IPS DF 6.9 (cell line): ENCODE data around the gene VPS9D1.

Source experiments
- DNase-seq: peaks from one replicate; pipeline ENCODE4 v3.0.0-alpha.2; 2013; ENCODE audit warnings: low read depth, low spot score
- H3K27ac ChIP-seq: one replicate; pipeline ENCODE4 v1.5.1; 2013; ENCODE audit warnings: low read length, control low read depth
- H3K27me3 ChIP-seq: 2 replicates; pipeline ENCODE4 v1.6.1; 2013; ENCODE audit warnings: mild to moderate bottlenecking, low read length; ENCODE audit not compliant: control insufficient read depth, insufficient read depth
- H3K36me3 ChIP-seq: 2 replicates; pipeline ENCODE4 v1.6.1; 2013; ENCODE audit warnings: low read length; ENCODE audit not compliant: control insufficient read depth, insufficient read depth
- H3K4me1 ChIP-seq: 2 replicates; pipeline ENCODE4 v1.6.1; 2013; ENCODE audit warnings: low read length; ENCODE audit not compliant: control insufficient read depth, insufficient read depth
- H3K4me3 ChIP-seq: 2 replicates; pipeline ENCODE4 v1.5.1; 2013; ENCODE audit warnings: mild to moderate bottlenecking, low read length
- H3K9me3 ChIP-seq: 2 replicates; pipeline ENCODE4 v1.6.1; 2013; ENCODE audit warnings: low read length, inconsistent platforms; ENCODE audit not compliant: control insufficient read depth, insufficient read depth
- WGBS: extraction: QIAGEN DNeasy Blood & Tissue Kit; methylation state at CpG from one replicate; pipeline ENCODE4 v1.1.7; 2013; ENCODE audit warnings: mixed read lengths, missing lambda C conversion rate; ENCODE audit not compliant: insufficient read length, insufficient coverage; 5-methylcytosine and 5-hydroxymethylcytosine counted together

The VPS9D1 gene

GRCh38 chr16:89721546-89722391 is 1.1 kb upstream of the VPS9D1 start:
- H3K4me1 ChIP-seq, result peaks cover 3% of the 10 kb centered on the region
- no peak for DNase-seq
- peak overlapping the region; percentile 78 for H3K4me3 ChIP-seq
- H3K27me3 ChIP-seq, result peaks cover 3% of the 10 kb centered on the region; the same call in 1 of the 2 replicates
- no peaks in the 10 kb centered on the region for H3K9me3 ChIP-seq
- no peaks in the 10 kb centered on the region; the same call in 1 of the 2 replicates for H3K36me3 ChIP-seq
- no CpG with 5 or more reads among the region's 112 CpGs for WGBS
- H3K27ac ChIP-seq, result no peak overlapping the region

- Histone ChIP-seq H3K9me3 (no peaks in the 10 kb centered on the region), H3K27ac (no peak overlapping the region), H3K36me3 (no peaks in the 10 kb centered on the region; the same call in 1 of the 2 replicates), H3K4me1 (peaks cover 3% of the 10 kb centered on the region), H3K4me3 (peak overlapping the region; percentile 78), H3K27me3 (peaks cover 3% of the 10 kb centered on the region; the same call in 1 of the 2 replicates)
- WGBS, result no CpG with 5 or more reads among the region's 29 CpGs
- DNase-seq, result no peak
Measured at GRCh38 chr16:89720551-89720812, 216 bp downstream of the VPS9D1 start.

GRCh38 chr16:89717688-89718505 is 2.8 kb downstream of the VPS9D1 start:
- Histone ChIP-seq H3K4me1 (peaks cover 3% of the 10 kb centered on the region), H3K4me3 (no peak overlapping the region), H3K9me3 (no peaks in the 10 kb centered on the region), H3K36me3 (no peaks in the 10 kb centered on the region), H3K27ac (no peak overlapping the region), H3K27me3 (peaks cover 3% of the 10 kb centered on the region; the same call in 1 of the 2 replicates)
- no peak for DNase-seq
- WGBS, result no CpG with 5 or more reads among the region's 24 CpGs

- H3K9me3 ChIP-seq, result no peaks in the 10 kb centered on the region
- H3K36me3 ChIP-seq, result no peaks in the 10 kb centered on the region
- no peak for DNase-seq
- H3K27me3 ChIP-seq, result no peaks in the 10 kb centered on the region; the same call in 1 of the 2 replicates
- H3K4me1 ChIP-seq, result no peaks in the 10 kb centered on the region; the same call in 1 of the 2 replicates
- no peak overlapping the region for H3K4me3 ChIP-seq
- no CpG with 5 or more reads among the region's 29 CpGs for WGBS
- H3K27ac ChIP-seq, result no peak overlapping the region
Measured at GRCh38 chr16:89716916-89717687, 3.6 kb downstream of the VPS9D1 start.

GRCh38 chr16:89716493-89716892 is 4.2 kb downstream of the VPS9D1 start:
- no CpG with 5 or more reads among the region's 15 CpGs for WGBS
- Histone ChIP-seq H3K4me1 (no peaks in the 10 kb centered on the region), H3K36me3 (no peaks in the 10 kb centered on the region), H3K27me3 (no peaks in the 10 kb centered on the region; the same call in 1 of the 2 replicates), H3K27ac (no peak overlapping the region), H3K9me3 (no peaks in the 10 kb centered on the region), H3K4me3 (no peak overlapping the region)
- no peak for DNase-seq

- Histone ChIP-seq H3K9me3 (no peaks in the 10 kb centered on the region), H3K27ac (no peak overlapping the region), H3K4me3 (peak overlapping the region; percentile 88), H3K36me3 (no peaks in the 10 kb centered on the region; the same call in 1 of the 2 replicates), H3K27me3 (no peaks in the 10 kb centered on the region), H3K4me1 (peaks cover 10% of the 10 kb centered on the region)
- DNase-seq, result no peak
- WGBS, result no CpG with 5 or more reads among the region's 22 CpGs
Measured at GRCh38 chr16:89712274-89712781, 8.4 kb downstream of the VPS9D1 start.

GRCh38 chr16:89711601-89712273 is 9.0 kb downstream of the VPS9D1 start:
- Histone ChIP-seq H3K36me3 (no peaks in the 10 kb centered on the region; the same call in 1 of the 2 replicates), H3K27me3 (no peaks in the 10 kb centered on the region), H3K4me3 (peak overlapping the region; percentile 88), H3K9me3 (no peaks in the 10 kb centered on the region), H3K4me1 (peaks cover 10% of the 10 kb centered on the region), H3K27ac (no peak overlapping the region)
- DNase-seq, result no peak
- WGBS, result no CpG with 5 or more reads among the region's 48 CpGs

GRCh38 chr16:89710709-89711564 is 9.8 kb downstream of the VPS9D1 start:
- Histone ChIP-seq H3K9me3 (no peaks in the 10 kb centered on the region), H3K27me3 (no peaks in the 10 kb centered on the region), H3K27ac (no peak overlapping the region), H3K4me1 (peaks cover 13% of the 10 kb centered on the region), H3K36me3 (no peaks in the 10 kb centered on the region; the same call in 1 of the 2 replicates), H3K4me3 (no peak overlapping the region)
- DNase-seq, result no peak
- no CpG with 5 or more reads among the region's 63 CpGs for WGBS

GRCh38 chr16:89709716-89710432 is 10.8 kb downstream of the VPS9D1 start:
- no peak overlapping the region for H3K4me3 ChIP-seq
- no peak overlapping the region for H3K27ac ChIP-seq
- no peaks in the 10 kb centered on the region for H3K9me3 ChIP-seq
- no peaks in the 10 kb centered on the region for H3K27me3 ChIP-seq
- H3K4me1 ChIP-seq, result peaks cover 13% of the 10 kb centered on the region
- no CpG with 5 or more reads among the region's 19 CpGs for WGBS
- no peak for DNase-seq
- H3K36me3 ChIP-seq, result no peaks in the 10 kb centered on the region; the same call in 1 of the 2 replicates
